ENCODE results near the gene CWC25. TPM values are rescaled to one million over a fixed set of nuclear protein-coding genes. Genes with fewer than 3 reads are reported as not detected.

CWC25 gene
- 10 to 100 TPM; 19.2 to 41.9 TPM for total RNA-seq

DNA sequence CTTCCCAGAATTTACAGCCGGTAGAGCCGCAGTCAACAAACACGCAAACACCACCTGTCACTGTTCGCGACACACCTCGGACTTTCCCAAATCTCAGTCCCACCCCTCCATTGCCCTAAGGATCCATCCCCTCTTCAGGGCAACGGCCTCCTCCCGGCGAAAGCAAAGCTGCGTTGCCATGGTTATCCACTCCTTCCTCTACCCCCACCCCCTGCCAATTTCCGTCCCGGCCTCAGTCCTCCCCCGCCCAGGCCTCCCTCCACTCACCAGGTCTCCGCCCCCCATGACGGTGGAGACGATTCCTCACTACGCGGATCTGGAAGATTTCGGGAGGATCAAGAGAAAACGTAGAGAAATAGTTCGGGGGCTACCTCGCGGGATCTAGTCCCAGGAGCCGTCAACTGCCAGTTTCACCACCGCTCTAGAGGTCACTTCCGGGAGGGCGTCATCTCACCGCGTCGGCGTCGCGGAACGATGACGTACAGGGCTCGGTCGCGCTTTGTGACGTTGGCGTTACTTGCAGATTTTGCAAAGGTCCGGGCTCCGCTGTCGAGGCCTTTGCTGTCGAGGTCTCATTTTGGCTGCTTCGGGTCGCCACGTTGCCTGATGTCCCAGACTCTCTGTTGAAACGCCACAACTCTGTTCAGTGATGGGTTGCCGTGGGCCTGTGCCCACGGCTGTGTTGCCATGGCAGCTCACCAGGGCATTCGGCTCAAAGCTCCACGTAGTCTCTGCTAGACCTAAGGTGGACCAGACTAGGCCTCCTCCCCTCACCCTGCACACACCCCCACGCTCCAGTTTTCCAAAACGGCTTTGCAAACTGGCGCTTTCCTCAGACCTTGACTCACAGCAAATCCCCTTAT lies at the start of gene CWC25:
CWC25 (minus strand) TSS at position 423 of the 863 bp plus-strand sequence; CDS start at position 285, 138 bp downstream.
- ATAC-seq (peak; percentile 86 to 90), DNase-seq (ENCODE audit: low spot score in 2 of 2) (peak; percentile 98)
- Mint-ChIP-seq H3K27ac (peak within 1 kb of the TSS; percentile 98 to 100), H3K36me3 (peaks cover 6 to 9% of the 10 kb centered on the region in 2 donors), H3K9me3 (no peaks in the 10 kb centered on the region)

DNA sequence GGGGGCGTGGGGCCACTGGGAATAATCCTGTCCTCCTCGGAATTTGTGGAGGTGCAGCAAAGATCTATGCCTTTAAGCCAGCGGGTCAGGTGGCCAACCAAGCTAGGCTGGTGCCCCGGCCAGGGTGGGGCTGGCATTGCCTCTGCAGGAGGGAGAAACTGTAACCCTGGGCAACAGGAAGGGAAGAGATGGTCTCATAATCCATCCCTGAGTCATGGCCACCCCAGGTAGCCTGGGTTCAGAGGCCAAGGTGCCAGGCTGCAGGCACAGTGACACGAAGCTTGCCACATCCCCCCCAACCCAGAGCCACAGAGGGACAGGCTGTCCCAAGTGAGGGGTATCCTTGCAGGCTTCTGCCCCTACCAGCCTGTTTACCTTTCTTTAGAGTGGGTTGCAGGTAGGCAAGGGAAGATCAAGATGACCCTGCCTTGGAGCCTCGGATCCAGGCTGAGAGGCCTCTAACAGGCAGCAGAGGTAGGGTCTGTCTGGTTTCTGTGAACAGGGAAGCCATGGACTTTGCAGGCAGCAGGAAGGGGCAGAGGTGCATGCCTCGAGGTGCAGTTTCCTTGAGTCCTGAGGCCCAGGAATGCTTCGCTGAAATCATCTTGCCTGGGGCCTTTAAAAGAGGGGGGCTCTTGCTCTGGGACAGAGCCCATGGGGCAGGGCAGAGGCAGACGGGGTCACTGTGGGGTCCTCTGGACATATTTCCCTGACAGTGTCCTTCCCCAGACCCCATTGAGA lies 48.7 kb upstream of the CWC25 start:
- DNase-seq (ENCODE audit: low spot score in 2 of 2) (no peak), ATAC-seq (no peak)
- peak overlapping the region; percentile 20 to 65 for H3K27ac Mint-ChIP-seq
- no peaks in the 10 kb centered on the region for H3K9me3 Mint-ChIP-seq
- peaks cover 10 to 19% of the 10 kb centered on the region in 2 donors for H3K36me3 Mint-ChIP-seq

DNA sequence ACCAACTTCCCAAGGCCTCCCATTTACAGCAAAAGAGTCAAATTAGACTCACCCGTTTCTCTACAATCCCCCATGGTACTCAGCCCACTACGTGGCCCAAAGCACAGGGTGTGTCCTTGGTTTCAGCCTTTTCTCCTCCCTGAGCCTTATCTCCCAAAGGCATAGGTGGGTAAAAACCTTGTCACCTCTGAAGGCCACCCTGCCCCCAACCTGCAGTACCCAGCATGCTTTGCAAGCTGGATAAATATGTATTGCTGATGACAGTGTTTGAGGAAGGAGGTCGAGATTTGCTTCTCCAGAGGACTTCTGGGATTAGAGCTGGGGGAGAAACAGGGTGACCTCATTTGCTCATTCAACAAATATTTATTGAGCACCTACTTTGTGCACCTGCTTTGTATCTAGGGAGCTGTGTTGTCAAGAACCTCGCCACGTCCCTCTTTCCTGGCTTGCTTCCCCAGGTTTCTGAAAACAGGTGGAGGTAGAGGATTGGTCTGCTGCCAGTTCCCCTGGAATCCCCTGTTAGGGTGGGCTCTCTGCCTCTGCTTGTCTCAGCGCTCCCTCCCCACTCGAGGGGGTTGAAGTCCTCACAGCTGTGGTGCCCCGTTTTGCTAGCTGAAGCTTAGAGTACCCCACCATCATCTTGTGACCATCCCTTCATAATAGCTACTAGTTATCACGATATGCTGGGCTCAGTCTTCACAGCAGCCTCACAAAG lies 47.7 kb upstream of the CWC25 start:
- Mint-ChIP-seq H3K36me3 (peaks cover 6 to 19% of the 10 kb centered on the region in 2 donors), H3K9me3 (no peaks in the 10 kb centered on the region), H3K27ac (peak overlapping the region; percentile 33 to 98)
- DNase-seq (ENCODE audit: low spot score in 2 of 2) (no peak), ATAC-seq (no peak)

DNA sequence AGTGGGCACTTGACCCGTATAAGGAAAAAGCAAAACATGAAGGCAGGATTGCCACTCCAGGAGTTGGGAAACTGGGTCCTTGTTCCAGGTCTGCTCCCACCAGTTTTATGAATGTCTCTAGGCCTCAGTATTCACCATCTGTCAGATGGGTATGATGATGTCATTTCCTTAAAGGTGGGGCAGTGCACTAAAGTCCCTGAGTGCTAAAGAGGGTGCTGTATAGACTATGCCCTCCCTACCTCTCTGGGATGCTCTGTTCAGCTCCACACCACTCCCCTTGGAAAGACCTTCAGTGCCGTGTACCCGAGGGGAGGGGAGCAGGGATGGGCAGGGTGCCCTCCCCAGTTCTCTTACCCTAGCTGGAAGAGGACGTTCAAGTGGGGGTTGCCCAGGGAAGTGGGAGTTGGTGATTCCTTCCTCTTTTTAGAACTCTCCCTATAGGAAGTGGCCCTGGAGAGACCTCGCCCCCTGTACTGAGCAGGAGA lies 46.9 kb upstream of the CWC25 start:
- Mint-ChIP-seq H3K9me3 (no peaks in the 10 kb centered on the region), H3K27ac (peak overlapping the region; percentile 81 to 98), H3K36me3 (peaks cover 5 to 19% of the 10 kb centered on the region in 2 donors)
- peak in 1 of 2 donors; percentile 15 for ATAC-seq
- DNase-seq (ENCODE audit: low spot score in 2 of 2), result no peak

DNA sequence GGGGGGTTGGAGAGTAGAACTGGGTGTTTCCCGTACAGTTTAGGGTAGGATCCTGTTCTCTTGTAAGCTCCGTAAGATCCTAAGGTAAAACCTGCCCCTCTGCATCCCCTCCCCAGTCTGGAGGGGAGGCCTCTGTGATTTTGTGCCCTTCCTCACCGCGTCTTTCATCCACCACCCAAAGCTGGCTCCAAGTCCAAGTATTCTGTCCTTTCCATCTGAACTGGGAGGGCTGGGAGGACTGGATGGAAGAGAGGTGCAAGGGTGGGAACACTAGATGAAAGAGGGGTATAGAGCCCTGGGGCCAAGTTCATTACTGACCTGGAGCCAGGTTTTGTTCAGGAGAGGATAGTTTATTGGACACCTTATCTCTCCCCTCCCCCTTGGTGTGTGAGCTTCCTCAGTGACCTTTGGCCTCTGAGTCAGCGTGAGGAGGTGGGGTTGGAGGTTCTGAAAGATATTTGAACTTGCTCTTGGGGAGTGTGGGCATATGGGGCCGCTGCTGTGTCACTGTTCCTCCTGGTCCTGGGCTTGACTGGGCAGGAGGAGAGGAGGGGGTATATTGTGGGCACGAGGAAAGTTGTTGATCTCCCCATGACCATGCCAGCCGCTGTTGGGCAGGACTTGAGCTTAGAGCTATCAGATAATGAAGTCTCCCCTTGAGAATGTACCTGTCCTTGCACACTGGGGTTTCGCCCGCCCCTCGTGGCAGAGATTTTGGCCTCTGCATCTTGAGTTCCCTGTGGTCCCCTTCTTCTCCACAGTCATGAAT lies 46.3 kb upstream of the CWC25 start:
- H3K9me3 Mint-ChIP-seq, result no peaks in the 10 kb centered on the region
- DNase-seq (ENCODE audit: low spot score in 2 of 2) (peak; percentile 72 to 79), ATAC-seq (peak; percentile 34 to 55)
- peak overlapping the region; percentile 81 to 98 for H3K27ac Mint-ChIP-seq
- peaks cover 5 to 19% of the 10 kb centered on the region in 2 donors for H3K36me3 Mint-ChIP-seq

DNA sequence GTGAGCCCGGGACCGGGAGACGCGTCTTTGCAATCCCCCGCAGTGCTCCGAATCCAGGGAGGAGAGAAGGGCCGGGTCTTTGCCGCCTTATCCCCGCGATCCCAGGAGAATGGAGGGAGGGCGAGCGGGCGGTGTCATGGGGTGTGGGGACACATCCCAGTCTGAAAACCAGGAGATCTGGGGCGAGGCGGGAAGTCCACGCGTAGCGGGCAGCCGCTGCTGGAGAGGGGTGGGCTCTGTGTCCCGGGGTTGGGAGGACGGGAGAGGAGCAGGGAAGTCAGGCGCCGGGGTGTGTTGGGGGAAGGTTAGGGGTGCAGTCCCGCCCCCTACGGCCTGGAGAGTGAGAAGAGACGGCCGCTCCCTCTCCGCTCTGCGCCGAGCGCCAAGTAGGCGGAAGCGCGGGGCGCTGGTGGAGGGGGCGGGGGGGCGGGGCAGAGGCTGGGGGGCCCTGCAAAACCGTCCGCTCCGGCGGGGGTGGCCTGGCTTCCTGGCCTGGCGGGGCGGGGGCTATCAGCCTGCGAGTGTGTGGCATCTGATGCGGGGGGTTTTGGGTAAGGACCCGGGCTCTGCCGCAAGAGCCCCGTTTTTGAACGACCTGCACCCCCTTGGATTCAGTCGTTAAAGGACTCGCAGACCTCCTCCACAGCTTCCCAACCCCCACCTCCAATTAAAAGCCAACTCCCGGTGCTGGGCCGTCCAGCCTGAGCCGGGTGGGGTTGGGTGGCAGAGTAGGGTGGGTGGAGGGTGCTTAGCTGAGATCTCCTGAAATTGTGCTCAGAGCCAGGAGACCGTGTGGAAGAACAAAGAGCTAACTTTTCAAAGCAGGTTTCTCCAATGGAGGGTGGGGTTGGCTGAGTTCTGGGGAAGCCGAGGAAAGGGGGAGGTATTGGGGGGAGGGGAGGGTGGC lies 45.4 kb upstream of the CWC25 start:
- Mint-ChIP-seq H3K36me3 (peaks cover 5 to 19% of the 10 kb centered on the region in 2 donors), H3K9me3 (no peaks in the 10 kb centered on the region), H3K27ac (peak overlapping the region; percentile 96 to 98)
- ATAC-seq (peak; percentile 33 to 54), DNase-seq (ENCODE audit: low spot score in 2 of 2) (peak; percentile 70 to 72)

DNA sequence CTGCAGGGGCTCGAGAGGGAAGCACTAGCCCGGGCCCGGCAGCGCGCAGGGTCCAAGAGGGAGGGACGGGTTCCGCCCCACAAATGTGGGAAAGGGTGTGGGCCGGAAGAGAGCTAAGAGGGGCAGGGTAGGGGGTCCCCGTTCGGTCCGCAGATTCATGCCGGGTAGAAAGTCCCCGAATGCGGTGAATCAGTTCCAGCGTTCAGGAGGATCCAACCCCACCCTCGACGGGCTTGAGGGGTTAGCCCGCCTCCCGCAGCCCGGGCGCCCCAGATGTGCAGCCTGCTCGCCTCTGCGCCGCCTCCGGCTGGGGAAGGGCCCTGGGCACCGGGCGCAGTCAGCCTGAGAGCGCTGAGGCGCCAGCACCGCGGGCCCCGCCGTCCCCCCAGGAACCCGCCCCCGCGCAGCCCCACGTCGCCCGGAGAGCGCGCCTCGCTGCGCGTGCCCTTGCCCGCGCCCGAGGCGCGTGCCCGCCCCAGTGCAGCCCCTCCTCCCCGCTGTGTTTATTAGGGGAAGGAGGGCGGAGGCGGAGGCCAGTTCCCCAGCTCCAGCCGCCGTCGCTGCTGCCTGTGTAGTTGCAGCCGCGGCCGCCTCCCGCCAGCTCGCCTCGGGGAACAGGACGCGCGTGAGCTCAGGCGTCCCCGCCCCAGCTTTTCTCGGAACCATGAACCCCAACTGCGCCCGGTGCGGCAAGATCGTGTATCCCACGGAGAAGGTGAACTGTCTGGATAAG lies 44.6 kb upstream of the CWC25 start, which contains the start of gene LASP1:
LASP1 (plus strand) TSS at position 533 of the 733 bp plus-strand sequence; CDS start at position 665, 132 bp downstream.
- peak; percentile 86 to 88 for DNase-seq (ENCODE audit: low spot score in 2 of 2)
- peaks cover 5 to 19% of the 10 kb centered on the region in 2 donors for H3K36me3 Mint-ChIP-seq
- H3K27ac Mint-ChIP-seq, result peak within 1 kb of the TSS; percentile 98 to 100
- ATAC-seq, result peak; percentile 62 to 76
- H3K9me3 Mint-ChIP-seq, result no peaks in the 10 kb centered on the region

DNA sequence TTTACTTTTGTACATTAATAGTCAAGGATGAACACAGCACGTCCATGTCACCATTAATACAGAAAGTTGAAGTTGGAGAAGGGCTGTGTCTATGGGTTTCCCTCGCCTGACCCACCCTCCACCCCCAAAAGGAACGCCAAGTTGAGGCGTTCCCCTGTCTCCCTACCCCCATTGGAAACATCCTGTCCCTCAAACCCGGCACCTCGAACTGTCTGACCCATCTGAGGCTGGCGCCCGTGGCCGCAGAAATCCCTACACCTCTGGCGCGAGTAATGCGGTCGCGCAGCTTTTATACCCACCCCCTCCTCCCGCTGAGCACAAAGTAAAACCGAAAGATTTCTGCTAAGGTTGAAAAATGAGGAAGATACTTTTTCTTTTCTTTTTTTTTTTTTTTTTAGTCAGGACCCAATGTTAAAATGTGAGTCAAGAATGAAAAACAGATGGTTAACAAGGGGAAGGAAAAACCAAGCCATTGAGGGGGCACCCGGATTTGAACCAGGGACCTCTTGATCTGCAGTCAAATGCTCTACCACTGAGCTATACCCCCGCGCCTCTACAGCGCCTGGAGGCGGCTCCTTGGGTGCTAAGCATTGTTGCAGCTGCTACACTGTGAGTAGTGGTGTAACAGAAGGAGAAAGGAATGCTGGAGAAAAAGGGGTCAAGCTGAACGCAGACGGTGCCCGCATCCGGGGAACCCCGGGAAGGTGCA lies 43.9 kb upstream of the CWC25 start:
- Mint-ChIP-seq H3K27ac (peak overlapping the region; percentile 98 to 100), H3K36me3 (peaks cover 5 to 19% of the 10 kb centered on the region in 2 donors), H3K9me3 (no peaks in the 10 kb centered on the region)
- ATAC-seq (peak; percentile 54 to 63), DNase-seq (ENCODE audit: low spot score in 2 of 2) (peak; percentile 88 to 95)

DNA sequence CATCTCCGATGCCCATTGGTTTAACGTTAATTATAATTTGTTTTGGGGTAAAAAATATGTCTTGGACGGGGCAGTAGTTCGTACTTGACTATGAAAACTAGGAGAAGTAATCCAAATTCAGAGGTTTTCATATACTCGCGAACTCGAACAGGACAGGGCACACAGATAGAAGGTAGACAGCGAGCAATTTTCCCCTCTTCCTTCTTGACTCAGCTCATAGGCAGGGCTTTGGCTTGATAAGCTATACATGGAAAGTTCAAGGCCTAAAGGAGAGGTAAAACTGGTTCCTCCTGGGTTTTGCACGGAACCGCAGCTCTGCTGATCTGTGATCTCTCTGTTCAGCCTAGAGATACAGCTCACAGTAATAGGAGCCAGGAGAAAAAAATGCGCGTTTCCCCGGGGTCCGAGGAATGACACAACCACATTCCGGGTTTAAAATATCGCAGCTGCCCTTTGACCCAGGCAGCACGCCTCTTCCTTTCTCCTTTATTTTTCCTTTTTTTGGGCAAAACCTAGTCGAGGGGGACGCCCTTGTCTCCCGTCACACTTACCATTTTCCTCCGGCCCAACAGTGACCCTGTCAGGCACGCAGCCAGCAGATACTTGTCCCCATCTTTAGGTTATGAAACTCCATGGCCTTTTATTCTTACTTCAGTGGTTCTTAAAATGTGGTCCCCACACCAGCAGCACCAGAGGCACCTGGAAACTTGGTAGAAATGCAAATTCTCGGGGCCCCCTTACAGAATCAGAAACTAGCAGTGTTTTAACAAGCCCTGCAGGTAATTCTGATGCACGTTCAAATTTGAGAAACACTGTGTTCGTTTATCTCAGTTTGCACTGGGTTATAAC lies 43.1 kb upstream of the CWC25 start:
- no peaks in the 10 kb centered on the region for H3K9me3 Mint-ChIP-seq
- DNase-seq (ENCODE audit: low spot score in 2 of 2) (no peak), ATAC-seq (peak in 1 of 2 donors; percentile 8)
- peaks cover 5 to 19% of the 10 kb centered on the region in 2 donors for H3K36me3 Mint-ChIP-seq
- H3K27ac Mint-ChIP-seq, result peak overlapping the region; percentile 98 to 100

DNA sequence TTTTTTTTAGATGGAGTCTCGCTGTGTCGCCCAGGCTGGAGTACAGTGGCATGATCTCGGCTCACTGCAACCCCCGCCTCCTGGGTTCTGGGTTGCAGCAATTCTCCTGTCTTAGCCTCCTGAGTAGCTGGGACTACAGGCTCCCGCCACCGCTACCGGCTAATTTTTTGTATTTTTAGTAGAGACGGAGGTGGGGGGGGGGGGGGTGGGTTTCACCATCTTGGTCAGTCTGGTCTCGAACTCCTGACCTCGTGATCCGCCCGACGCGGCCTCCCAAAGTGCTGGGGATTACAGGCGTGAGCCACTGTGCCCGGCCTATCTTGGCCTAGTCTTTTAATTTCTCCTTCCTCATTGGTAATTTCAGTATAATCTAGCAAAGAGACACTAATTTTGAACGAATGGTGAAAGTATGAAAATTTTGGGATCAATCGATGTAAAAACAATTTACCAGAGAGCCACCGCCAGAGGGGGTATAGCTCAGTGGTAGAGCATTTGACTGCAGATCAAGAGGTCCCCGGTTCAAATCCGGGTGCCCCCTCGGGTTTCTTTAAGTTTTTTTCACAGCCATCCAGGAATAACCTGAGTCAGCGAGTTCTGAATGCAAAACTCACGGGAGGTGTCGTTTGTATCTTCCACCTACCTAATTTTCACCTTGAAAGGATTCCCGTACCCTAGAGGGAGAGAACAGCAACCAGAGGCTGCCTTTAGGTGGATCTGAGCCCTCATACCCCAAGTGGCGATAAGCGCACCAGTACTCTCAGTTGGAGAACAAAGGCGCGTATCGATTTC lies 42.3 kb upstream of the CWC25 start:
- Mint-ChIP-seq H3K9me3 (no peaks in the 10 kb centered on the region), H3K36me3 (peaks cover 5 to 19% of the 10 kb centered on the region in 2 donors), H3K27ac (peak overlapping the region; percentile 98 to 100)
- ATAC-seq (no peak), DNase-seq (ENCODE audit: low spot score in 2 of 2) (peak in 1 of 2 donors; percentile 75)

DNA sequence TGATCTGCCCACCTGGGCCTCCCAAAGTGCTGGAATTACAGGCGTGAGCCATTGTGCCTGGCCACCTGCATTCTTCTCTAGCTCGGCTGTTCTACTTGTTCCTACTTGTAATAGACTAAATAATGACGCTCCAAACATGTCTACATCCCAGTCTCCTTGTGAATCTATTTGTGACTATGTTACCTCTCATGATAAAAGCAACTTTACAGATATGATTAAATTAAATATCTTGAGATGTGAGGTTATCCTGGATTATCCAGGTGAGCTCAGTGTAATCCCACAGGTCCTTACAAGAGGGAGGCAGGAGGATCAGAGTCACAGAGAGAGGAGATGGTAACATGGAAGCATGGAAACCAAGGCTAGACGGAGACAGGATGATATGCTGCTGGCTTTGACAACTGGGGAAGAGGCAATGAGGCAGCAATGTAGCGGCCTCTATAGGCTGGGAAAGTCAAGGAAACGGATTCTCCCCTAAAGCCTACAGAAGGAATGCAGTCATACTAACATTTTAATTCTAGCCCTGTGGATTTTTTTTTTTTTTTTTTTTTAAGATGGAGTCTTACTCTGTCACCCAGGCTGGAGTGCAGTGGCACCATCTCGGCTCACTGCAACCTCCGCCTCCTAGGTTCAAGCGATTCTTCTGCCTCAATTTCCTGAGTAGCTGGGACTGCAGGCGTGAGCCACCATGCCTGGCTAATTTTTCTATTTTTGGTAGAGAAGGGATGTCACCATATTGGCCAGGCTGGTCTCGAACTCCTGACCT lies 39.7 kb upstream of the CWC25 start:
- Mint-ChIP-seq H3K36me3 (peaks cover under 1 to 1% of the 10 kb centered on the region in 2 donors), H3K9me3 (no peaks in the 10 kb centered on the region), H3K27ac (no peak overlapping the region)
- DNase-seq (ENCODE audit: low spot score in 2 of 2) (no peak), ATAC-seq (no peak)

DNA sequence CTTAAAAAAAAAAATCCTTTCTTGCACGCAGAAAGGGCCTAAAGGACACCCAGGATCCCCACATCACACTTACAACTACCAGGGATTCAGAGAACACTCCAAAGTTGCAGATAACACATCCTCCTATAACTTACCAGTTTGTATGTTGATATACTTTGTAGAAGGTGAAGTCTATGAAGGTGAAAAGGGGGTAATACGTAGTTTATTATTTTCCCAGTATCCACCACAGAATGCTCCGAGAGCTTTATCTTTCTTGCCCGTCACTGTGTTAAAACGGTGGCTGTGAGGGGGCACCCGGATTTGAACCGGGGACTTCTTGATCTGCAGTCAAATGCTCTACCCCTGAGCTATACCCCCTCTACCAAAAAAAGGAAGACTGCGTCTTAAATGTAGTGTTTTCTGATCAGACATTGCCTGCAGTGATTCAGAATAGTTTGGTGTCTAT lies 36.3 kb upstream of the CWC25 start:
- no peaks in the 10 kb centered on the region for H3K36me3 Mint-ChIP-seq
- DNase-seq (ENCODE audit: low spot score in 2 of 2) (no peak), ATAC-seq (peak; percentile 69 to 76)
- no peaks in the 10 kb centered on the region for H3K9me3 Mint-ChIP-seq
- H3K27ac Mint-ChIP-seq, result peak overlapping the region; percentile 59 to 92
